Measurements from ENCODE around the gene TMEM150A. TPM values are rescaled to one million over a fixed set of nuclear protein-coding genes. Genes with fewer than 3 reads are reported as not detected.
A peak's percentile ranks its signal among the peaks of the same experiment; 100 is the strongest.
"Not testable (repeated sequence)": the region's sequence is repeated elsewhere in the genome, so short reads cannot be mapped to it uniquely, and the experiment has no call there.

Gene TMEM150A
- total RNA-seq, 1 donor from 2014 or later, result 4.9 TPM

DNA sequence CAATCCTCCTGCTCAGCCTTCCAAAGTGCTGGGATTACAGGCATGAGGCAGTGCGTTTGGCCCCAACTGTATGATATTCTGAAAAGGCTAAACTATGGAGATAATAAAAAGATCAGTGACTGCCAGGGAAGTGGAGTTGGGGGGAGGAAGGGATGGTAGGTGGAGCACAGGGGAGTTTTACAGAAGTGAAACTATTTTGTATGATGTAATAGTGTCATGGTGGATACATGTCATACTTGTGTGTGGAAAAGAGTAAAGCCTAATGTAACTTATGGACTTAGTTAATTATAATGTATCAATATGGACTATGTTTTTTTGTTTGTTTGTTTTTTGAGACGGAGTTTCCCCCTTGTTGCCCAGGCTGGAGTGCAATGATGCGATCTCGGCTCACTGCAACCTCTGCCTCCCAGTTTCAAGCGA is 38.3 kb downstream of the TMEM150A start:
- DNase-seq, result no peak

DNA sequence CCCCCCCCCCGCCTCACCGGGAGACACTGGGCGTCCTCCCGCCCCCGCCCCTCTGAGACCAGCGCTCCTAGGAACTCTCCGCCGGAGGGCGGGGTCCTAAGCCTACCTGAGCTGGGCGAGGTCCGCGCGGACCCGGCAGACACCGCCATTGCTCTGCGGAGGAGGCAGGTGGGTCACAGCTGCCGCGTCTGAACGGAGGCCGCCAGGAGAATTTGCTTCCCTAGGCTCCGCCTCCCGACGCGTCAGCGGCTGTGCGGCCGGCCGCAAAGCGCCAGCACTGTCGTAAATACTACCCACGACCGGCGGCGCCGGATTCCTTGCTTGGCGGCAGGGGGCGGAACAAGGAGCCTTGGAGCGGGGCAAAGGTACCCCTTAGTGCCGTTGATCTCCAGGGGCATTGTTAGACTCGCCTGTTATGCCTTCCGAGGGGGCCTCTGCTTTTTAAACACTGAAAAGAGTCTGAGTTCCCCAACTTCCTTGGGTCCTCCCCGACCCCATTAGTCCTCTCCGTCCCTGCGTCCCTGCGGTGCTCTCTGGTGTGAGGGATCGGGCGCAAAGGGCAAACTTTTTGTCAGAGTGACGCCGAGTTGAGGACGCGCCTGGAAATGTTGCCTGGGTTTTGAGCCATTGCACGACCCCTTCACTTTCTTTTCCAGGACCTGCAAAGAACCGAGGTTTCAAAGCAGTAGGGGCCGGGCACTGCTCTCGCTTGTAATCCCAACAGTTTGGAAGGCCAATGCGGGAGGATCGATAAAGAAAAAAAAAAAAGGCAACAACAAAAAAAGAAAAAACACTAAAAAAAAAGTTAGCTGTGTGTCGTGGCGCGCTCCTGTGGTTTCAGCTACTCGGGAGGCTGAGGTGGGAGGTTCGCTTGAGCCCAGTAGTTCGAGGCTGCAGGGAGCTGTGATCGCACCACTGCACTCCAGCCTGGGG is 41.0 kb downstream of the TMEM150A start, which contains the start of gene GGCX:
Gene GGCX, minus strand, starts transcription at position 214 of the 933 bp plus-strand sequence. Its CDS starts 65 bp downstream, at position 149.
- DNase-seq, result peak; percentile 98

DNA sequence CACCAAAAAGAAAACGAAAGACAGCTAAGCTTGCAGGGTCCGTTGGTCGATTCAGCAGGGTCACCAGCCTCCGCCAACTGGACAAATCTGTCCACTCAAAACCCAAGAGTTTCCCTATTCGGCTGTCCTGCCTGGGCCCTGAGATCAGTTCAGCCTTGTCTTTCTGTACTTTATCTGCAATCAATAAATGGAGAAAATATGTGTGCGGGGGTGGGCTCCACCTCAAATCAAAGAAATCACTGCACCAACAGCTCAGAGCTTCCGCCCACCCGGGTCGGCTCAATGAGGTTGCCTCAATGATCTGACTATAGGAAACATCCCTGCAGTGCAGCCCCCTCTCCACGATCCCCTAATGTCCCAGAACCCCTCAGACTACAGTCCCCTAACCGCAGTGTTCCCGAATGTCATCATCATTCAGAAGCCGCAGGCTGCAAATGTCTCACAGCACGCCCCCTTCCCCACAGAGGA is 41.7 kb downstream of the TMEM150A start:
- DNase-seq, result no peak

DNA sequence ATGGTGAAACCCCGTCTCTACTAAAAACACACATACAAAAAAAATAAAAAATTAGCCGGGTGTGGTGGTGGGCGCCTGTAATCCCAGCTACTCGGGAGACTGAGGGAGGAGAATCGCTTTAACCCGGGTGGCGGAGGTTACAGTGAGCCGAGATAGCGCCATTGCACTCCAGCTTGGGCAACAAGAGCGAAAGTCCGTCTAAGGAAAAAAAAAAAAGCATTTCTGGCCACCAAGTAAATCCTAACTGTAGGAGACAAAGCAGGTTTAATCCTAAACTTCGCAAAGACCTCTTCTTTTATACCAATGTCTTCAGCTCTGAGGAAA is 42.1 kb downstream of the TMEM150A start:
- DNase-seq, result not testable (repeated sequence)

DNA sequence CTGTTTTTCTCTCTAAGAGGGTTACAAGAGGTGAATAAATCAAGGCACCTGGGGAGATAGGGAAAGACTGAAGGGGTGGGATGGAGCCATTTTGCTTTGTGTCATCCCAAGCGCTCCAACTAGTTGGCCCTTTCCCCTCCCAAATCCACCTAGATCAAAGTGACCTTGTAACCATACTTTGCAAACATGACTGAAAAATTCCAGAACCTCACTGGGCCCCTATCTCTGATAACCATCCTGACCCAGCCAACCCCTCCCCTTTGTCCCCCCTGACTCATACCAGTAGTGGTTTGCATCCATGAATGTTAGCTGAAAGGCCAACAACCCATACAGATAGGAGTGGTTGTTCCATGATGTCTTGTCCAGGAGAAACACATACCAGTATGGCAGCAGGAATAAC is 44.3 kb downstream of the TMEM150A start:
- no peak for DNase-seq

DNA sequence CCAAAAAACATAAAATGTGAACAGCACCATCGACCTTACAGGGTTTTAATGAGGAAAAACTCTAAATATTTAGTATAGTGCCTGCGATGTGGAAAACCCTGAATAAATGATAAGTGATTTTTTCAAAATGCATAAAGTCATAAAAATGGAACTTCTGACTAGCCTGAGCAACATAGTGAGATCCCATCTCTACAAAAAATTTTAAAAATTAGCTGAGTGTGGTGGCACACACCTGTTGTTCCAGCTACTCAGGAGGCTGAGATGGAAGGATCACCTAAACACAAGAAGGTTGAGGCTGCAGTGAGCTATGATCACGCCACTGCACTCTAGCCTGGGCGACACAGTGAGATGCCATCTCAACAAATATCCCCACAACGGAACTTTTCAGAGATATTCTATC is 45.4 kb downstream of the TMEM150A start:
- DNase-seq, result no peak

DNA sequence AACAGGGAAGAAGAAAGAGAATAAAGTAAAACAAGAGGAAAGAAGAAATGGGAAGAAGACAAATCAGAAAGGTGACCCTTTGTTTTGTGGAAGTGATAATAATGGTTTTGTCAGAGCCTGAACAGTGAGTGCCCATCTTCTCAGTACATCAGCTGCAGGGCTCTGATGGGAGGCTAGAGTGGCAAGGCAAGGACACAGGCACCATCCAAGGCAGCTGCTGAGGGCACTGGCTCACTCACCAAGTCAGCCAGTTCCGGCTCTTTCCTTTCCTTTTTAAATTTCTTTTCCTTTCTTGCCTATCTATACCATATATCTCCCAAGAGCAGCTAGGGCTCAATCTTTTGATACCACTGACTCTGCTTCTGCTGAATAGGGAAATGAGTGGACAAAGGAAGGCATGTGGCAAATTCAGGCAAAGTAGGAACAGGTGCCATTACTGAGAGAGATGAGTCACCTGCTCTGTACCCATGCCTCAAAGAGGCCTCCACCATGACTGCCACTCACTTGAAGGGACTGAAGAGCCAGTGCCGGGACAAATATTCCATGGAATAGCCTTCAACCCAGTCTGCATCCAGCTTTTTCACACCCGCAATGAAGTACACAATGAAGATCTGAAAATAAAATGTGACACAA is 47.4 kb downstream of the TMEM150A start:
- DNase-seq, result no peak

DNA sequence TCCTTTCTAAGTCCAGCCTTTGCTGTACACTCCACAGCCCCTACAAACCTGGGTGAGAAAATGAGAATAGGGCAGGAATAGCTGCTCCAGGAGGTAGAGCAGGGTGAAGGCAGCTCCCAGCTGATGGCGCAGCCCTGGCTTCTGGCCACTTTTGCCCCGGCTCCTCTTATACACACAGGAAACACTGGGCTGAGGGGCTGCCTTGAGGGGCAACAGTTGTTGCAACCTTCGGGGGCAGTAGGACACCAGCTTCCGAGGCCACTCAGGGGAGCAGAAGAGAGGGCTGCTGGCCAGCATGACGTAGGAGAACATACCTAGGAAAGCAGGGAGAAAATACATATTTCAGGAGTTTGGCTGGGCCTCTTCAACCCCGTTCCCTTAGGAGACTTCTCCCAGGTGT is 49.3 kb downstream of the TMEM150A start:
- DNase-seq, result no peak

DNA sequence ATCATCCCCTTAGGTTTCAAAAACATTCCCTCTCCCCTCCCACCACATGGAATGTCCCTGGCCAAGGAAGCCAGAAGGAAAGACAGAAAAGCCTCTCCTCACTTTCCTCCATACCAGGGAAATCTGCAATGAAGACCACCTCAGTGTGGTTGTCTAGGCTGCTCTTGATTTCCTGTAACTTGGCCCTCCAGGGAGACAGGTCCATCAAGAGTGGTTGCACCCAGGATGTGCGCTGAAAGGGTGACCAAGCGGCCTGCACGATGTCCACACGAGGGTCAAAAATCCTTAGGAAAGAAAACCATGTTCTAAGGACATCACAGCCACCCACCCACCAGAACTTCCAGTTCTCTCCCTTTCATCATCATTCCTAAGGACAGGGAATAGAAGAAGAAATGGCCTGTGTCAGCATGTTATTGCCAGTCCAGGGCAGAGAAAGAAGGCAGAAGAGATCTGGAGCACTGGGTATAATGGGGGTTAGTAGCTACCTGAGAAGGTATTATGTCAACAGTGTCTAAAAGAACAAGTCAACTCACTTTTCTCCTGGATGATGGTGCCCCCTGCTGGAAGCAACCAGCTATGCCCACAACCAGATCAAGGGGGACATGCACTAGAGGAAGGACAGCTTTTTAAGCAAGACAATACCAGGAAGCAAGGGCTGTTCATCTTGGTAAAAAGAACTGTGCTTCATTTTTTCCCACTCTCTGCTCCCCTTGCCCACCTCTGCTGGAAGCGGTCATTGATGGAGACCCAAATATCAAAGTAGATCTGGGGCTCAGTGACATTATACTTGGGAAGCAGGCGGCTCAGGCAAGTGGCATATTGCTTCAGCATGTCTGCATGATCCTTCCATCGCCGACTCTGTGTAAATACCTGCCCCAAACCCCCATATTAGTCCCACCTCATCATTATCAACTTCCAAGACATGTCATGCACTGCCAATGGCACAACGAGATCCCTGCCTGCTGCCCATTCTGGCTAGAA is 50.5 kb downstream of the TMEM150A start:
- DNase-seq, result peak; percentile 92

DNA sequence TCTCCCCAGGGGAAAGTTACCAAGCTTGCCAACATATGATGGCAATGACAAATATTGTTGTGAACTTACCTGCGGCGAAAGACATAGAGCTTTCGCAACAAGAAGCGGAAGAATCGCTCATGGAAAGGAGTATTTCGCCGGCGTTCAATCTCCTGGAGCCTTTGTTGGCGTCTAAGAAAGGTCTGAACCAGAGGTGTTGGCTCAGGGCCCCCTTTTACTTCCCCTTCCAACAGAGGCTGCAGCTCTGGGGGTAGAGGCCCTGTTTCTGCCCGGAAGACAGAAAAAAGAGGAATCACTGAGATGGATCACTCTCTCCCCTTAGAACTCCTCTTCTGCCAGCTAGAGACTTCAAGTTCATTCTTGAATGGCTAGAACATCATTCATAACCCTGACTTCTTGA is 52.0 kb downstream of the TMEM150A start:
- no peak for DNase-seq

DNA sequence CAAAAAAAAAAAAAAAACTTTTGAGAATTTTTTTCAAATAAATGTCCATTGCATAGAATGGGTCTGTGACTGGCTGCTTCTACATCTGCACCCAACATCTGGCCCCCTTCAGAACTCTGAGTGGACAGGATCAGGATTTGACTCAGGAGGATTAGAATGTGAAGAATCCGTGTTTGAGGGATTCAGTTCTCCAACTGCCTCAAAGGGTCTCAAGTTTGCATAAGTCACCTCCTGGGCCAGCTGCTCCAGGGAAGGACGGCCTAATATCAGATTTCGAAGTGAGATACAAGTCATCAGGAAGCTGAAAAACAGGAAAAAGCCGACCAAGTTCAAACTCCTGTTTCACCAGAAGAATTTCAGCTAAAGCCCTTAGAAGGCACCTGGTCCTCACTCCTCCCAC is 52.7 kb downstream of the TMEM150A start:
- DNase-seq, result peak; percentile 25

DNA sequence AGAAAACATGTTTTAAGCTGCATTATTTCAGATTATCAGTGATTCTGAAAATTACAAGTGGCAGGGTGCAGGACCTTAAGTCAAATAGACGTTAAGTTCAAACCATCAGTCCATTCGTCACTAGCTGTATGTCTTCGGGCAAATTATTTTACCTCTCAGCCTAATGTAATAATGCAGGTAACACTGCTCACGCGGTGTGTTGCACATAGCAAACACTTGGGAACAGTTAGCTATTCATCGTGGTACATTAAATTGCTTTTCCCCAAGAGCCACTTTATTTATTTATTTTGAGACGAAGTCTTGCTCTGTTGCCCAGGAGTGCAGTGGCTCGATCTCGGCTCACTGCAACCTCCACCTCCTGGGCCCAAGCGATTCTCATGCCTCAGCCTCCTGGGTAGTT is 53.4 kb downstream of the TMEM150A start:
- no peak for DNase-seq

DNA sequence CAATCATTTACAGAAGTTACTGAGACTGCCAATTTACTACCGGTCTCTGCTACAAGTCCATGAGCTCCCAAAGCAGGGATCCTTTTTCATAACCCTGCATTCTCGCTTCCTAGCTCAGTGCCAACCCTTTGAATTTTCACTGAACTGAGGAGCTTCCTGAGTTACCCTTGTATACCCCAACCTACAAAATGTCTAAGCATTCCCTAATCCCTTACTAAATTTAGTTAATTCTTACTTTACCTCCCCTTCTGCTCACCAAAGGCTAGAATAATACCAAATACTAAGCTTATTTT is 53.9 kb downstream of the TMEM150A start:
- DNase-seq, result no peak

Small RNA genes lying within 50 kb of the gene (small RNA-seq; reads per million reads assigned to genes)
- not detected for gene RN7SL126P (ENCODE audit: low replicate concordance)

Other genes with a start within 250 kb of the TMEM150A start
- gene RETSAT, start 248.2 kb downstream of the TMEM150A start, total RNA-seq, result 20.6 TPM
- 16.5 TPM for gene ELMOD3, start 247.9 kb downstream of the TMEM150A start, total RNA-seq
- 61.2 TPM for gene CAPG, start 192.3 kb downstream of the TMEM150A start, total RNA-seq
- gene SH2D6, start 184.0 kb downstream of the TMEM150A start, total RNA-seq, result not detected
- 118 TPM for gene MAT2A, start 63.5 kb downstream of the TMEM150A start, total RNA-seq
- gene GGCX, start 41.2 kb downstream of the TMEM150A start, total RNA-seq, result 32.3 TPM
- 8.2 TPM for gene VAMP8, start 25.1 kb downstream of the TMEM150A start, total RNA-seq
- gene VAMP5, start 18.3 kb downstream of the TMEM150A start, total RNA-seq, result 15.7 TPM
- 71.9 TPM for gene RNF181, start 7.0 kb downstream of the TMEM150A start, total RNA-seq
- 38.5 TPM for gene C2orf68, start 9.4 kb upstream of the TMEM150A start, total RNA-seq
- gene USP39, start 13.5 kb upstream of the TMEM150A start, total RNA-seq, result 39.0 TPM
- 21.7 TPM for gene SFTPB, start 65.5 kb upstream of the TMEM150A start, total RNA-seq
- not detected for gene GNLY, start 91.7 kb upstream of the TMEM150A start, total RNA-seq
- gene ATOH8, start 151.3 kb upstream of the TMEM150A start, total RNA-seq, result 15.7 TPM